CD4-positive, alpha-beta T cell treated with Interleukin-15 for 1 hour (primary cell): ENCODE data around the gene PCSK9.
"Not testable (repeated sequence)": the region's sequence is repeated elsewhere in the genome, so short reads cannot be mapped to it uniquely, and the experiment has no call there.

ENCODE experiments used
- DNase-seq: peaks from one replicate; pipeline ENCODE4 v3.0.0-alpha.2; 2020

Gene PCSK9

GRCh38 chr1:55010194-55010886 is 29.0 kb upstream of the PCSK9 start:
- no peak for DNase-seq

- no peak for DNase-seq
These were observed 28.5 kb upstream of the PCSK9 start for GRCh38 chr1:55010887-55011217.

GRCh38 chr1:55012661-55013060 is 26.7 kb upstream of the PCSK9 start:
- DNase-seq: no peak

- DNase-seq: no peak
These were observed 24.2 kb upstream of the PCSK9 start for GRCh38 chr1:55015123-55015522.

- DNase-seq: no peak
These were observed 23.4 kb upstream of the PCSK9 start for GRCh38 chr1:55015731-55016620.

- no peak for DNase-seq
These were observed 21.0 kb upstream of the PCSK9 start for GRCh38 chr1:55018395-55018794.

GRCh38 chr1:55021942-55022546 is 17.3 kb upstream of the PCSK9 start:
- DNase-seq: peak; percentile 46

- not testable (repeated sequence) for DNase-seq
These were observed 15.2 kb upstream of the PCSK9 start for GRCh38 chr1:55024163-55024562.

GRCh38 chr1:55026682-55027081 is 12.7 kb upstream of the PCSK9 start:
- not testable (repeated sequence) for DNase-seq

GRCh38 chr1:55031098-55031497 is 8.2 kb upstream of the PCSK9 start:
- not testable (repeated sequence) for DNase-seq

- DNase-seq: no peak
These were observed 6.1 kb upstream of the PCSK9 start for GRCh38 chr1:55033265-55033614.

- no peak for DNase-seq
These were observed 4.7 kb upstream of the PCSK9 start for GRCh38 chr1:55034476-55035133.

GRCh38 chr1:55035904-55036303 is 3.4 kb upstream of the PCSK9 start:
- DNase-seq: no peak

GRCh38 chr1:55037733-55038551 is 1.4 kb upstream of the PCSK9 start:
- no peak for DNase-seq

GRCh38 chr1:55038552-55038838 is 853 bp upstream of the PCSK9 start:
- no peak for DNase-seq

GRCh38 chr1:55038974-55039341 is 390 bp upstream of the PCSK9 start:
- no peak for DNase-seq

- no peak for DNase-seq
These were observed 960 bp downstream of the PCSK9 start for GRCh38 chr1:55040083-55040932.

GRCh38 chr1:55040933-55041494 is 1.7 kb downstream of the PCSK9 start:
- DNase-seq: no peak

GRCh38 chr1:55041613-55042012 is 2.3 kb downstream of the PCSK9 start:
- no peak for DNase-seq

GRCh38 chr1:55043011-55043410 is 3.7 kb downstream of the PCSK9 start:
- DNase-seq: no peak

- no peak for DNase-seq
These were observed 4.4 kb downstream of the PCSK9 start for GRCh38 chr1:55043726-55044125.
